Measurements from ENCODE around the gene BRPF3.

The BRPF3 gene

GRCh38 chr6:36196113-36196879 lies at the start of gene BRPF3:
TSS of gene BRPF3 (plus strand) at chr6:36196744. CDS start at chr6:36200323, 3,579 bp downstream.
- DNase-seq: peak; percentile 60

GRCh38 chr6:36147294-36147693 lies 49.2 kb upstream of the BRPF3 start:
- no peak for DNase-seq

GRCh38 chr6:36149476-36149875 lies 47.1 kb upstream of the BRPF3 start:
- no peak for DNase-seq

GRCh38 chr6:36150283-36150682 lies 46.3 kb upstream of the BRPF3 start:
- DNase-seq: no peak

GRCh38 chr6:36154286-36154685 lies 42.3 kb upstream of the BRPF3 start:
- no peak for DNase-seq

- no peak for DNase-seq
Measured at GRCh38 chr6:36155662-36156061, 40.9 kb upstream of the BRPF3 start.

GRCh38 chr6:36160147-36160760 lies 36.3 kb upstream of the BRPF3 start:
- no peak for DNase-seq

GRCh38 chr6:36169023-36170007 lies 27.2 kb upstream of the BRPF3 start:
- no peak for DNase-seq

- no peak for DNase-seq
Measured at GRCh38 chr6:36170704-36171103, 25.8 kb upstream of the BRPF3 start.

GRCh38 chr6:36171573-36171972 lies 25.0 kb upstream of the BRPF3 start:
- no peak for DNase-seq

GRCh38 chr6:36177166-36177565 lies 19.4 kb upstream of the BRPF3 start:
- no peak for DNase-seq

- DNase-seq: no peak
Measured at GRCh38 chr6:36178544-36178943, 18.0 kb upstream of the BRPF3 start.

GRCh38 chr6:36180126-36180525 lies 16.4 kb upstream of the BRPF3 start:
- DNase-seq: no peak

- DNase-seq: no peak
Measured at GRCh38 chr6:36184311-36184710, 12.2 kb upstream of the BRPF3 start.

- no peak for DNase-seq
Measured at GRCh38 chr6:36186199-36186598, 10.3 kb upstream of the BRPF3 start.

GRCh38 chr6:36187446-36187845 lies 9.1 kb upstream of the BRPF3 start:
- DNase-seq: no peak

GRCh38 chr6:36195471-36196112 lies 952 bp upstream of the BRPF3 start:
- no peak for DNase-seq

- DNase-seq: peak; percentile 95
Measured at GRCh38 chr6:36196880-36197548, 470 bp downstream of the BRPF3 start.

GRCh38 chr6:36197739-36198221 lies 1.2 kb downstream of the BRPF3 start:
- DNase-seq: peak; percentile 81

GRCh38 chr6:36198986-36199385 lies 2.4 kb downstream of the BRPF3 start:
- DNase-seq: no peak

GRCh38 chr6:36200154-36200891 lies 3.8 kb downstream of the BRPF3 start:
- no peak for DNase-seq

Measured in NCI-H1092 (cell line).